ENCODE measurements around the gene LEUTX.
"Not testable (repeated sequence)": the region's sequence is repeated elsewhere in the genome, so short reads cannot be mapped to it uniquely, and the experiment has no call there.

LEUTX gene

GRCh38 chr19:39780894-39781293, 2.2 kb downstream of the LEUTX start:
- no peak for DNase-seq

- DNase-seq, result no peak
Measured at GRCh38 chr19:39788244-39788643, 9.6 kb downstream of the LEUTX start.

- peak in 50 of 58 donors; percentile 6 to 76 (median 42) for DNase-seq
Measured at GRCh38 chr19:39792999-39793546, 14.4 kb downstream of the LEUTX start.

- no peak for DNase-seq
Measured at GRCh38 chr19:39795001-39795400, 16.3 kb downstream of the LEUTX start.

- DNase-seq, result no peak
Measured at GRCh38 chr19:39796000-39796498, 17.4 kb downstream of the LEUTX start.

GRCh38 chr19:39797083-39797482, 18.4 kb downstream of the LEUTX start:
- DNase-seq, result no peak

GRCh38 chr19:39802958-39803357, 24.3 kb downstream of the LEUTX start:
- no peak for DNase-seq

GRCh38 chr19:39805104-39805503, 26.4 kb downstream of the LEUTX start:
- no peak for DNase-seq

- DNase-seq, result no peak
Measured at GRCh38 chr19:39807846-39808364, 29.3 kb downstream of the LEUTX start.

GRCh38 chr19:39808688-39809087, 30.0 kb downstream of the LEUTX start:
- not testable (repeated sequence) for DNase-seq

GRCh38 chr19:39809368-39809767, 30.7 kb downstream of the LEUTX start:
- no peak for DNase-seq

GRCh38 chr19:39810424-39810823, 31.8 kb downstream of the LEUTX start:
- DNase-seq, result no peak

GRCh38 chr19:39811064-39811463, 32.4 kb downstream of the LEUTX start:
- DNase-seq, result no peak

- no peak for DNase-seq
Measured at GRCh38 chr19:39813264-39813993, 34.8 kb downstream of the LEUTX start.

GRCh38 chr19:39814111-39814510, 35.5 kb downstream of the LEUTX start:
- not testable (repeated sequence) for DNase-seq

- DNase-seq, result no peak
Measured at GRCh38 chr19:39814595-39814994, 35.9 kb downstream of the LEUTX start.

GRCh38 chr19:39816287-39817048, 37.8 kb downstream of the LEUTX start:
- no peak for DNase-seq

GRCh38 chr19:39817888-39818561, 39.4 kb downstream of the LEUTX start:
- DNase-seq, result no peak

GRCh38 chr19:39818626-39819097, 40.0 kb downstream of the LEUTX start:
- no peak for DNase-seq

GRCh38 chr19:39819786-39820185, 41.1 kb downstream of the LEUTX start:
- DNase-seq, result no peak

- no peak for DNase-seq
Measured at GRCh38 chr19:39820696-39821095, 42.0 kb downstream of the LEUTX start.

Measured in anterior cingulate cortex (tissue), 58 donors.